ENCODE results near the gene FAM81B. TPM values are rescaled to one million over a fixed set of nuclear protein-coding genes. Genes with fewer than 3 reads are reported as not detected.
A peak's percentile ranks its signal among the peaks of the same experiment; 100 is the strongest.
"Not testable (repeated sequence)": the region's sequence is repeated elsewhere in the genome, so short reads cannot be mapped to it uniquely, and the experiment has no call there.

The FAM81B gene
- total RNA-seq, 2 donors from 2014 or later, result 8.2 TPM; not detected in 1

DNA sequence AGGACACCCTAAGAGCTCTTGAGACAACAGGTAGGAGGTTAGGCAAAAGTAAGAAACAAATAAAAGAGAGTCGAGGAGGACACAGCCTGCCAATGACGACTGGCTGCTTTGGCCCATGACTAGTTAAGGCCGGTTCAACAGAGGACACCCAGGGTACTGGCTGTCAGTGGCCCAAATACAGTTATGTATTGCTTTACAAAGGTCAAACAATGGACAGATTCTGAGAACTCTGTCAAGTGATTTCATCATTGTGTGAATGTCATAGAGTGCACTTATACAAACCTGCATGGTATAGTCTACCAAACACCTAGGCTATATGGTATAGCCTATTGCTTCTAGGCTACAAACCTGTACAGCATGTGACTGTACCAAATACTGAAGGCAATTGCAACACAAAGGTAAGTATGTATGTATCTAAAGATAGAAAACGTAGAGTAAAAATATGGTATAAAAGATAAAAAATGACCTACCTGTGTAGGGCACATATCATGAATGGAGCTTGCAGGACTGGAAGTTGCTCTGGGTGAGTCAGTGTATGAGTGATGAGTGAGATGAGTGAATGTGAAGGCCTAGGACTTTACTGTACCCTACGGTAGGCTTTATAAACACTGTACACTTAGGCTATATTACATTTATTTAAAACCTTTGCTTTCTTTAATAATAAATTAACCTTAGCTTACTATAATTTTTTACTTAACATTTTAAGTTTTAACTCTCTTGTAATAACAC is 6.5 kb upstream of the FAM81B start:
- no peaks in the 10 kb centered on the region for H3K4me1 ChIP-seq (replicated peaks)
- no peaks in the 10 kb centered on the region for H3K36me3 ChIP-seq
- H3K9me3 ChIP-seq, result no peaks in the 10 kb centered on the region
- intact Hi-C loops (cut with DNase I), result no loop called here
- no peak overlapping the region for H3K27ac ChIP-seq
- TF ChIP-seq, protein P1, sequence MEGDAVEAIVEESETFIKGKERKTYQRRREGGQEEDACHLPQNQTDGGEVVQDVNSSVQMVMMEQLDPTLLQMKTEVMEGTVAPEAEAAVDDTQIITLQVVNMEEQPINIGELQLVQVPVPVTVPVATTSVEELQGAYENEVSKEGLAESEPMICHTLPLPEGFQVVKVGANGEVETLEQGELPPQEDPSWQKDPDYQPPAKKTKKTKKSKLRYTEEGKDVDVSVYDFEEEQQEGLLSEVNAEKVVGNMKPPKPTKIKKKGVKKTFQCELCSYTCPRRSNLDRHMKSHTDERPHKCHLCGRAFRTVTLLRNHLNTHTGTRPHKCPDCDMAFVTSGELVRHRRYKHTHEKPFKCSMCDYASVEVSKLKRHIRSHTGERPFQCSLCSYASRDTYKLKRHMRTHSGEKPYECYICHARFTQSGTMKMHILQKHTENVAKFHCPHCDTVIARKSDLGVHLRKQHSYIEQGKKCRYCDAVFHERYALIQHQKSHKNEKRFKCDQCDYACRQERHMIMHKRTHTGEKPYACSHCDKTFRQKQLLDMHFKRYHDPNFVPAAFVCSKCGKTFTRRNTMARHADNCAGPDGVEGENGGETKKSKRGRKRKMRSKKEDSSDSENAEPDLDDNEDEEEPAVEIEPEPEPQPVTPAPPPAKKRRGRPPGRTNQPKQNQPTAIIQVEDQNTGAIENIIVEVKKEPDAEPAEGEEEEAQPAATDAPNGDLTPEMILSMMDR (IDR thresholded peaks at IDR 0.05), result no peak
- TF ChIP-seq POLR2AphosphoS5 (IDR thresholded peaks at IDR 0.05) (no peak), POLR2A (IDR thresholded peaks at IDR 0.05) (no peak)
- H3K27me3 ChIP-seq (replicated peaks; ENCODE audit: insufficient read depth), result no peaks in the 10 kb centered on the region
- DNase-seq (ENCODE audit: low spot score), result no peak
- no peak overlapping the region for H3K4me3 ChIP-seq
- WGBS, result 96% methylated on average over 5 of the region's 5 CpGs

DNA sequence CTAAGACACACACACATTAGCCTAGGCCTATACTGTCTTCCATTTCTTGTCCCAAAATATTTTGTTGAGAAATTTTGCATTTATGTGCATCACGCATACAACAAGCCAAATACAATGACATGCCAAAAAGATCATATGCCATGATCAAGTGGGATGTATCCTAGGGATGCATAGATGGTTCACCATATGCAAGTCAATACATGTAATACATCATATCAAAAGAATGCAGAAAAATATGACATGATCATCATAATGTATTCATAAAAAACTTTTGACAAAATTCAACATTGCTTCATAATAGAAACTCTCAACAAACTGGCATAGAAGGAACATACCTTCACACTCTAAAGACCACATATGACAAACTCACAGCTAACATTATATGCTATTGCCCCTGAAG is 5.8 kb upstream of the FAM81B start:
- Histone ChIP-seq H3K4me3 (no peak overlapping the region), H3K9me3 (no peaks in the 10 kb centered on the region), H3K27ac (no peak overlapping the region), H3K36me3 (no peaks in the 10 kb centered on the region), H3K4me1 (replicated peaks) (no peaks in the 10 kb centered on the region), H3K27me3 (replicated peaks; ENCODE audit: insufficient read depth) (no peaks in the 10 kb centered on the region)
- TF ChIP-seq POLR2AphosphoS5 (IDR thresholded peaks at IDR 0.05), result no peak
- intact Hi-C loops (cut with DNase I), result no loop called here
- DNase-seq (ENCODE audit: low spot score), result no peak
- WGBS, result 95% methylated on average over 1 of the region's 1 CpG

DNA sequence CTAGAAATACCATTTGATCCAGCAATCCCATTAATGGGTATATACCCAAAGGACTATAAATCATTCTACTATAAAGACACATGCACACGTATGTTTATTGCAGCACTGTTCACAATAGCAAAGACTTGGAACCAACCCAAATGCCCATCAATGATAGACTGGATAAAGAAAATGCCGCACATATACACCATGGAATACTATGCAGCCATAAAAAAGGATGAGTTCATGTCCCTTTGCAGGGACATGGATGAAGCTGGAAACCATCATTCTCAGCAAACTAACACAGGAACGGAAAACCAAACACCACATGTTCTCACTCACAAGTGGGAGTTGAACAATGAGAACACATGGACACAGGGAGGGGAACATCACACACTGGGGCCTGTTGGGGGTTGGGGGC is 799 bp downstream of the FAM81B start:
- H3K27ac ChIP-seq; H3K36me3 ChIP-seq; intact Hi-C loops (cut with DNase I); H3K4me3 ChIP-seq; H3K9me3 ChIP-seq; DNase-seq (ENCODE audit: low spot score); H3K4me1 ChIP-seq (replicated peaks); H3K27me3 ChIP-seq (replicated peaks; ENCODE audit: insufficient read depth): not testable (repeated sequence)
- WGBS, result 77% methylated on average over 3 of the region's 3 CpGs

DNA sequence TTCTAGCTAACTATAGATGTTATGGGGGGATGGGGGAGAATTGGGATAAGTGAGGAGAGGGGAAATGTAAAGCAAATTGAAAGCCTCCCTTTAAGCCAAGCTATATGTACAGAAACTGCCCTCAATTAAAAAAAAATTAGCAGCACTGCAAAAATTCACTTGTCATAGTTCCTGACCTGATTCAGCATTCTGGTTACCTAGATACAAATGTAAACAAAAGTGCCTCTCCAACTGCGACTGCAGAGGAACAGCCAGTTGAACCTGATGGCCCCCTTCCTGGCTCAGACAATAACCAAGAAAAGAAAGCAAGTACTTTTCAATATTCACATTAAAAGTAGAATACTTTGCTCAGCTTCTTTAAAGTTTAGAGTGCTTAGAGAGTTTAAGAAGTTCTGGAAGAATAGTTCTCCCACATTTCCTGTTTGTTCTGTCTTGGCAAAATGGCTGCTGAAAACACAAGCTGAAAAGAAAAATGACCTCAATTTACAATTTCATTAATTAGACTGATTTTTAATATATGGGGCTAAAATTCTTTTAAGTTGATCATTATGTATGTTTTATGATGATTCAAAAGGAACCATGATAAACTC is 1.5 kb downstream of the FAM81B start:
- peak; percentile 15 for DNase-seq (ENCODE audit: low spot score)
- no peaks in the 10 kb centered on the region for H3K4me1 ChIP-seq (replicated peaks)
- H3K4me3 ChIP-seq, result no peak overlapping the region
- intact Hi-C loops (cut with DNase I), result no loop called here
- H3K27ac ChIP-seq, result no peak overlapping the region
- no peaks in the 10 kb centered on the region for H3K9me3 ChIP-seq
- H3K27me3 ChIP-seq (replicated peaks; ENCODE audit: insufficient read depth), result no peaks in the 10 kb centered on the region
- TF ChIP-seq POLR2AphosphoS5 (IDR thresholded peaks at IDR 0.05), result peak; percentile 28
- TF ChIP-seq, protein P1 (IDR thresholded peaks at IDR 0.05), result no peak
- H3K36me3 ChIP-seq, result no peaks in the 10 kb centered on the region
- 0% methylated on average over 1 of the region's 1 CpG for WGBS

DNA sequence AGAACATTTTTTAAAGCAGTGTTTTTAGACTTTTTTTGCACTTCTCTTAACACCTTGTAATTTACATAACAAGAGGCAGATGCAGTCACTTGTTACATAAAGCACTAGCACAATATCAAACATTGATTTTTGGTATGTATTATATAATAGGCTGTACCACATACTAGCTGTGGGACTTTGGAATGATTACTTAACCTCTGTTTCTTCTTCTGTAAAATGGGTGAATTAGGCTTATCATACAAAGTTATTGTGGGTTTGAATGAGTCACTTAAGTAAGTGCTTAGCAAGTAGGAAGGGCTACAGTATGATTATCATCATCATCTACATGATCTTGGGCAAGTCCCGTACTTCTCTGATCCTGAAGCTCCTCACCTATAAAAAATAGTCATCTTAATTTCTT is 2.1 kb downstream of the FAM81B start:
- Histone ChIP-seq H3K4me3 (no peak overlapping the region), H3K27ac (no peak overlapping the region), H3K27me3 (replicated peaks; ENCODE audit: insufficient read depth) (no peaks in the 10 kb centered on the region), H3K9me3 (no peaks in the 10 kb centered on the region), H3K4me1 (replicated peaks) (no peaks in the 10 kb centered on the region), H3K36me3 (no peaks in the 10 kb centered on the region)
- 55% methylated on average over 1 of the region's 1 CpG for WGBS
- intact Hi-C loops (cut with DNase I), result no loop called here
- DNase-seq (ENCODE audit: low spot score), result no peak
- TF ChIP-seq, protein P1 (IDR thresholded peaks at IDR 0.05), result no peak
- no peak for TF ChIP-seq POLR2A (IDR thresholded peaks at IDR 0.05)
- no peak for TF ChIP-seq POLR2AphosphoS5 (IDR thresholded peaks at IDR 0.05)

DNA sequence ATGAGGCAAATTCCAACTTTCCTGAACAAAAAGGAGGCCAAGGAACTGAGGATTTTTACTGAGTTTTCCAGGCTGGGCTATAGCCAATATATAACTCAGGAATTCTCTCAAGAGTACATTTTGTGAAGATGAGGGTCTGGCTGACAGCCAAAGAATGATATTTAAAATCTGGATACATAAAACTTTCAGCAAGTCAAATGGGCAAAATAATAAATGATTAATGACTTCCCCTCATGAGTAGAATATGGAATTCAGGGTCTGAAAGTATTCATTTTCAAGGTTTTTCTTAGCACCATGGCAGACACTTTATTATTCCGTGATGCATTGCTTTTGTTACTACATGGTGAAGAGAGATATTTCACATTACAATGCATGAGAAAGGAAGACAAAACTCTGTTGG is 7.8 kb downstream of the FAM81B start:
- Histone ChIP-seq H3K4me1 (replicated peaks) (no peaks in the 10 kb centered on the region), H3K27ac (no peak overlapping the region), H3K27me3 (replicated peaks; ENCODE audit: insufficient read depth) (no peaks in the 10 kb centered on the region), H3K9me3 (no peaks in the 10 kb centered on the region), H3K4me3 (no peak overlapping the region), H3K36me3 (no peaks in the 10 kb centered on the region)
- intact Hi-C loops (cut with DNase I), result no loop called here
- 71% methylated on average over 1 of the region's 1 CpG for WGBS
- no peak for DNase-seq (ENCODE audit: low spot score)
- no peak for TF ChIP-seq POLR2A (IDR thresholded peaks at IDR 0.05)
